ENCODE measurements around the gene XPNPEP1. TPM values are rescaled to one million over a fixed set of nuclear protein-coding genes. Genes with fewer than 3 reads are reported as not detected.

Gene XPNPEP1
- total and polyA plus RNA-seq, 12 donors, result 17.8 to 103 (median 58.4) TPM

GRCh38 chr10:109823196-109823595, 100.1 kb downstream of the XPNPEP1 start:
- intact Hi-C loops (cut with DNase I), result no loop called here
- H3K4me3 ChIP-seq, result no peak overlapping the region
- no peak overlapping the region for H3K27ac ChIP-seq
- no peaks in the 10 kb centered on the region for H3K9me3 ChIP-seq (replicated peaks in 1 of 3)
- H3K36me3 ChIP-seq (replicated peaks in 1 of 2), result no peaks in the 10 kb centered on the region
- H3K27me3 ChIP-seq, result no peaks in the 10 kb centered on the region
- H3K4me1 ChIP-seq (replicated peaks in 1 of 2), result no peaks in the 10 kb centered on the region
- 87 to 93% (median 90%) methylated on average over 3 of the region's 3 CpGs for WGBS, 4 donors
- TF ChIP-seq CTCF (IDR thresholded peaks at IDR 0.05) (no peak), POLR2A (IDR thresholded peaks at IDR 0.05) (no peak)
- DNase-seq, result no peak

GRCh38 chr10:109821672-109822071, 101.6 kb downstream of the XPNPEP1 start:
- H3K4me1 ChIP-seq (replicated peaks in 1 of 2), result no peaks in the 10 kb centered on the region
- no peak overlapping the region for H3K4me3 ChIP-seq
- H3K27me3 ChIP-seq, result no peaks in the 10 kb centered on the region
- 56 to 66% (median 61%) methylated on average over 5 of the region's 5 CpGs for WGBS, 4 donors
- intact Hi-C loops (cut with DNase I), result no loop called here
- H3K36me3 ChIP-seq (replicated peaks in 1 of 2), result no peaks in the 10 kb centered on the region
- H3K27ac ChIP-seq, result no peak overlapping the region
- no peak for TF ChIP-seq POLR2A (IDR thresholded peaks at IDR 0.05)
- TF ChIP-seq CTCF (IDR thresholded peaks at IDR 0.05), result no peak
- no peaks in the 10 kb centered on the region for H3K9me3 ChIP-seq (replicated peaks in 1 of 3)
- DNase-seq, result no peak

DNA sequence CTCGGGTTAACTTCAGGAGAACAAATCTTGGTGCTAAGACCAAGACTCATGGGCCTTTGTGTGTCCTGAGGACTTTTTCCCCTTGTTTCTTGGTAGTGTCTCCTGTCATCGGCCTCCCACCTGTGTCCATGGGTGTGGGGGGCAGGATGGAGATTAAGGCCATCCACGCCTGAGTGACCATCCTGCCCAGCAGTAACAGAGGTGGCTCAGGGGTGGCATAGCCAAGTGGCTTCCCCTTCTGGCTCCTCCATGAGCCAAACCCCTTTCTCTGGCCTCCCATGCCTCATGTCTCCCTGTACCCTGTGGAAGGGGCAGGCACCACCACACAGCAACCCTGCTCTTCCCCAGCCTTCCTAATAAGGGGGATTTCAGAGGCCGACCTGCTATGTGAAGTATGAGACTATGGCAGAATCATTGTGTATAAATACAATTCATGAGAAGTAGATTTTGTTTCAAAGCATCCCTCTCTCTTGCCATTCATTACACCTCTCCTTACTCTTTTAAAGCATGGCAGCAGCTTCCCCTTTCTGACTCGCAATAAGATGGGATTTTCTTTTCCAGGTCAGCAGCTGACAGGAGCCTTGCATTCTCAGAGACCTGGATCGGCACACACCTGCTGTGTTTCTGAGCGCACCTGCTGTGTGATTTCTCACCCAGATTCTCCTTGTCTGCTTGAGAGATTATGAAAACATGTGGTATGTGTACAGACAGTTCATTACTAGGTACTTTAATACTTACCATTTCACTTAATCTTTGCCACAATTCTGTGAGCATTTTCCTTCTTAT, 102.5 kb downstream of the XPNPEP1 start:
- Histone ChIP-seq H3K27me3 (no peaks in the 10 kb centered on the region), H3K4me1 (replicated peaks in 1 of 2) (no peaks in the 10 kb centered on the region), H3K9me3 (replicated peaks in 1 of 3) (no peaks in the 10 kb centered on the region), H3K4me3 (no peak overlapping the region), H3K36me3 (replicated peaks in 1 of 2) (no peaks in the 10 kb centered on the region), H3K27ac (no peak overlapping the region)
- WGBS, 4 donors, result 66 to 78% (median 75%) methylated on average over 7 of the region's 7 CpGs
- intact Hi-C loops (cut with DNase I), result no loop called here
- DNase-seq, result no peak
- TF ChIP-seq POLR2A (IDR thresholded peaks at IDR 0.05), result no peak

DNA sequence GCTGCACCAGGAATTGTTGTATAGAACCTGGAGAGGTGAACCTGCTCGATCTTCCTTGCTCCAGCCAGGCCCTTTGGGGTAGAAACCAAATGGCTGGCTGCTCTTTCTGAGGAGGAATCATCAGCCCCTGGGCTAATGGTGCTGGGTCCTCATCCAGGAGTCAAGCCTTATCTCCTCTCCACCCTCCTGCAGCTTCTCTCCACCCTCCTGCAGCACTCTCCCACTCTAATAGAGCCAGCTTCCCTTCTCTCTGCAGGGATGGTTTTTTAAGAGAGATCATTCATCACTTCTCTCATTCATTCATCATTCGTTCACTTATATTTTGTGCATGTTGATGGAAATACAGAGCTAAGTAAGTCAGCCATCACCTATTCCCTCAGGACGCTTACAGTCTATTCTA, 103.5 kb downstream of the XPNPEP1 start:
- Histone ChIP-seq H3K36me3 (replicated peaks in 1 of 2) (no peaks in the 10 kb centered on the region), H3K27ac (no peak overlapping the region), H3K9me3 (replicated peaks in 1 of 3) (no peaks in the 10 kb centered on the region), H3K4me3 (no peak overlapping the region), H3K27me3 (no peaks in the 10 kb centered on the region), H3K4me1 (replicated peaks in 1 of 2) (no peaks in the 10 kb centered on the region)
- WGBS, 4 donors, result 77 to 92% (median 82%) methylated on average over 2 to 3 of the region's 3 CpGs
- intact Hi-C loops (cut with DNase I), result no loop called here
- no peak for DNase-seq
- TF ChIP-seq CTCF (IDR thresholded peaks at IDR 0.05) (no peak), POLR2A (IDR thresholded peaks at IDR 0.05) (no peak)

Small RNA genes lying within 50 kb of the gene (small RNA-seq; reads per million reads assigned to genes)
- 0 reads per million in 2 donors for gene RNU4-5P

Other genes starting within 250 kb of the XPNPEP1 start
- 100 to 1,000 TPM in 2 of 9 donors, 10 to 100 TPM in 7; 20.9 to 122 (median 51.7) TPM for gene ADD3, start 84.5 kb upstream of the XPNPEP1 start, total RNA-seq
- gene ADD3, start 84.5 kb upstream of the XPNPEP1 start, polyA plus RNA-seq, result 10 to 100 TPM; 15.6 to 38.7 (median 31.6) TPM

All from adrenal gland (tissue), 12 donors.